ENCODE data around the gene SOX18.

GRCh38 chr20:64090165-64090564 is 40.7 kb upstream of the SOX18 start:
- TF ChIP-seq, protein P1, sequence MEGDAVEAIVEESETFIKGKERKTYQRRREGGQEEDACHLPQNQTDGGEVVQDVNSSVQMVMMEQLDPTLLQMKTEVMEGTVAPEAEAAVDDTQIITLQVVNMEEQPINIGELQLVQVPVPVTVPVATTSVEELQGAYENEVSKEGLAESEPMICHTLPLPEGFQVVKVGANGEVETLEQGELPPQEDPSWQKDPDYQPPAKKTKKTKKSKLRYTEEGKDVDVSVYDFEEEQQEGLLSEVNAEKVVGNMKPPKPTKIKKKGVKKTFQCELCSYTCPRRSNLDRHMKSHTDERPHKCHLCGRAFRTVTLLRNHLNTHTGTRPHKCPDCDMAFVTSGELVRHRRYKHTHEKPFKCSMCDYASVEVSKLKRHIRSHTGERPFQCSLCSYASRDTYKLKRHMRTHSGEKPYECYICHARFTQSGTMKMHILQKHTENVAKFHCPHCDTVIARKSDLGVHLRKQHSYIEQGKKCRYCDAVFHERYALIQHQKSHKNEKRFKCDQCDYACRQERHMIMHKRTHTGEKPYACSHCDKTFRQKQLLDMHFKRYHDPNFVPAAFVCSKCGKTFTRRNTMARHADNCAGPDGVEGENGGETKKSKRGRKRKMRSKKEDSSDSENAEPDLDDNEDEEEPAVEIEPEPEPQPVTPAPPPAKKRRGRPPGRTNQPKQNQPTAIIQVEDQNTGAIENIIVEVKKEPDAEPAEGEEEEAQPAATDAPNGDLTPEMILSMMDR (IDR thresholded peaks at IDR 0.05), result no peak
- no peak for TF ChIP-seq POLR2A (IDR thresholded peaks at IDR 0.05)

All from thyroid gland (tissue), 4 donors.